ENCODE data around the gene TFCP2L1. TPM values are rescaled to one million over a fixed set of nuclear protein-coding genes. Genes with fewer than 3 reads are reported as not detected.

Gene TFCP2L1
- total RNA-seq, 2 donors from 2014 or later = 1.1 to 3.4 TPM

GRCh38 chr2:121189011-121189410 is 96.0 kb downstream of the TFCP2L1 start:
- no peak for TF ChIP-seq CTCF (IDR thresholded peaks at IDR 0.05)
- no peak overlapping the region for H3K4me3 ChIP-seq
- H3K9me3 ChIP-seq = no peaks in the 10 kb centered on the region
- ATAC-seq (ENCODE audit: insufficient number of reproducible peaks, low FRiP score, low read depth) (no peak), DNase-seq (ENCODE audit: low spot score) (no peak)
- H3K27ac ChIP-seq = no peak overlapping the region
- no peaks in the 10 kb centered on the region for H3K27me3 ChIP-seq (replicated peaks; ENCODE audit: insufficient read depth)
- no peaks in the 10 kb centered on the region for H3K4me1 ChIP-seq (ENCODE audit: control insufficient read depth in 1 of 2, low read depth in 2 of 2)
- no peaks in the 10 kb centered on the region for H3K36me3 ChIP-seq

GRCh38 chr2:121187982-121188411 is 97.0 kb downstream of the TFCP2L1 start:
- ATAC-seq (ENCODE audit: insufficient number of reproducible peaks, low FRiP score, low read depth) = no peak
- Histone ChIP-seq H3K27ac (no peak overlapping the region), H3K27me3 (replicated peaks; ENCODE audit: insufficient read depth) (no peaks in the 10 kb centered on the region), H3K9me3 (no peaks in the 10 kb centered on the region), H3K4me1 (ENCODE audit: control insufficient read depth in 1 of 2, low read depth in 2 of 2) (no peaks in the 10 kb centered on the region), H3K4me3 (no peak overlapping the region), H3K36me3 (no peaks in the 10 kb centered on the region)
- no peak for DNase-seq (ENCODE audit: low spot score)
- no peak for TF ChIP-seq CTCF (IDR thresholded peaks at IDR 0.05)

DNA sequence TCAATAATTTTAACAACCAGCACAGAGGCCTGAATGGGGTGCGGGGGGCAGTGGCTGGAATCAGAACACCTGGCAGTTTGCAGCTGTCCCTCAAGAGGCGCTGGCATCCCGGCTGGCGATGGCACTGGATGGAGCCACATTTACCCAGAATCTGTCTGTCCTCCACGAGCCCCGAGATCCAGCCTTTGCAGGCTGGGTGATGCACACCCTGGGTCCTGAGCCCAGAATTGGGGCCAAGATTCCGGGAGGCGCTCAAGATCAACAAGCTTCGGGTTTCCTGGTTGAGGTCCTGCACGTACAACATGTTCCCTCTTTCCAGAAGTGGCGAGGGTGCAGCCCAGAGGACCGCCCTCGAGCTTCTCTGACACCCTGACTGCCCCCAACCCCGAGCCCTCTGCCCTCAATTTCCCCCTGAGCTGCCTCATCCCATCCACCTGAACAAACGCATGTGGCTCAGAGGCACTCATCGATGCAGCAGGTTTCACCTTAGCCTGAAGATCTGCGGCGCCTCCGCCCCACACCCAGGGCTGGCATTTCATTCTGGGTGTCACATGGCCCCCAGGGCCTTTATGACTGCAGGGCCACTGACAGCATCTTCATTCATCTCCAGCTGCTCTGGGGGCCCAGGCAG is 97.5 kb downstream of the TFCP2L1 start:
- TF ChIP-seq CTCF (IDR thresholded peaks at IDR 0.05) = no peak
- Histone ChIP-seq H3K4me3 (no peak overlapping the region), H3K36me3 (no peaks in the 10 kb centered on the region), H3K4me1 (ENCODE audit: control insufficient read depth in 1 of 2, low read depth in 2 of 2) (no peaks in the 10 kb centered on the region), H3K9me3 (no peaks in the 10 kb centered on the region), H3K27me3 (replicated peaks; ENCODE audit: insufficient read depth) (no peaks in the 10 kb centered on the region), H3K27ac (no peak overlapping the region)
- ATAC-seq (ENCODE audit: insufficient number of reproducible peaks, low FRiP score, low read depth) (no peak), DNase-seq (ENCODE audit: low spot score) (no peak)

- DNase-seq (ENCODE audit: low spot score) (no peak), ATAC-seq (ENCODE audit: insufficient number of reproducible peaks, low FRiP score, low read depth) (no peak)
- no peaks in the 10 kb centered on the region for H3K36me3 ChIP-seq
- TF ChIP-seq CTCF (IDR thresholded peaks at IDR 0.05) = no peak
- H3K4me3 ChIP-seq = no peak overlapping the region
- H3K27me3 ChIP-seq (replicated peaks; ENCODE audit: insufficient read depth) = no peaks in the 10 kb centered on the region
- no peak overlapping the region for H3K27ac ChIP-seq
- no peaks in the 10 kb centered on the region for H3K9me3 ChIP-seq
- H3K4me1 ChIP-seq (ENCODE audit: control insufficient read depth in 1 of 2, low read depth in 2 of 2) = no peaks in the 10 kb centered on the region
These were observed 98.7 kb downstream of the TFCP2L1 start for GRCh38 chr2:121186261-121186660.

GRCh38 chr2:121185571-121186074 is 99.4 kb downstream of the TFCP2L1 start:
- H3K4me1 ChIP-seq (ENCODE audit: control insufficient read depth in 1 of 2, low read depth in 2 of 2) = no peaks in the 10 kb centered on the region
- H3K9me3 ChIP-seq = no peaks in the 10 kb centered on the region
- no peak overlapping the region for H3K27ac ChIP-seq
- no peak for ATAC-seq (ENCODE audit: insufficient number of reproducible peaks, low FRiP score, low read depth)
- no peak overlapping the region for H3K4me3 ChIP-seq
- H3K27me3 ChIP-seq (replicated peaks; ENCODE audit: insufficient read depth) = no peaks in the 10 kb centered on the region
- DNase-seq (ENCODE audit: low spot score) = no peak
- no peaks in the 10 kb centered on the region for H3K36me3 ChIP-seq
- TF ChIP-seq CTCF (IDR thresholded peaks at IDR 0.05) = no peak

All from thoracic aorta (tissue), 2 donors.